NCI-H2227 (cell line): ENCODE measurements around the gene CASZ1.
A peak's percentile ranks its signal among the peaks of the same experiment; 100 is the strongest.

Experiments
- DNase-seq: peaks from one replicate; lab custom pipeline; 2025; ENCODE audit not compliant: unreplicated experiment; lab: John Stamatoyannopoulos, UW

The CASZ1 gene

GRCh38 chr1:10799726-10800125, 3.3 kb upstream of the CASZ1 start:
- DNase-seq, result no peak

DNA sequence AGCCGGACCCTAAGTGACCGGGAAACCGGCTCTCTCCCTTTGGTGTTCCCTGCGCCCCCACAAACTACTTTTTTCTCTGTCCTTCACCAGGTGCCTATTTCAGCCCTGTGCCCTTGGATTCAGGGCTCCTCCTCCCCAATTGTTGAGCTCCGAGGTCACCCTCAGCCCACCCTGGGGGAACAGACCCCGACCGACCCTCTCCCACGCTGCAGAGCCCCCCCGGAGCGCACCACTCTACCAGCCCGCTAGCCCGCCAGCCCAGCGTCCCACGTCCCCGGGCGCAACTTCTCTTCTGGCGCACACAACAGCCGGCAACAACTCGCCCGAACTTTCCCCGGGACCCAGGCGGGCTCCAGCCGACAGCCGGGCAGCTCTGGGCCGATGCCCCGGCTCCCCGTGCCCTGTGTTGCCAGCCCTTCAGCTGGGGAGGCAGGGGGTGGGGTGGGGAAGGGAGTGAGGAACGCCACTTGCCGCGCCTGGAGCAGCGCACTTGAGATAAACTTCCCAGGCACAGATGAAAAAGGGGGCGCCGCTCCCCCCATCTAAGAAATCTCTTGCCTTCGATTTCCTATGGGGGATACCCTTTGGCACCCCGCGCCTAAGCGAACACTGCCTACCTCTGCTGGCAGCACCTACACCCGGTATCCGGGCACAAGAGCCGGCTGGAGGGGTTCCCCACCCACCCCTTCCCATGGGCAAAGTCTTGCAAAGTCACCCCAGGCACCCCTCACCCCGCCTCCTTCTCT, 997 bp downstream of the CASZ1 start:
- no peak for DNase-seq

DNA sequence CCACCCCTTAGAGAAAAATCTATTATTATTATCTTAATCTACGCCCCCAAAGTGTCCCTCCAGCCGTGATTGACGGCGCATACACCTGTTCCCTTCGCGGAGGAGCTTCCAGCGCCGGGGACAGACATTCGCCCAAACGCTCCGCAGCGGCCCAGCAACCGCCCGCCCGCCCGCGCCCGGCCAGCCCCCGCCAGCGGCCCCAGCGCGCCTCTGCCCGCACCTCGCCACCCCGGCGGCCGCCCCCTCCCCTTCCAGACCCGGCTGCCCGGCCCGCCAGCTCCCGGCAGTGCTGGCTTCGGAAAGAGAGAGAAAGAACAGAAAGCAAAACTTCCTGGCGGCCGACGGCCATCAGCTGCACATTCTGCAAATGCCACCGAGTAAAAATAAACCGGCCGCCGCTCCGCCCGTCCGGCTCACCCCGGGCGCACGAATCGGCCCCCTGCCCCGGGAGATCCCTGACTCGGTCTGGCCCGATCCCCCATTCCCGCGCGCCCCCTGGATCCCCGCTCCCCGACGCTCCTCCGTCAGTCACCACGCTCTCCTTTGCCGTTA, 1.6 kb downstream of the CASZ1 start:
- DNase-seq, result peak; percentile 23

GRCh38 chr1:10793129-10793651, 3.3 kb downstream of the CASZ1 start:
- peak; percentile 38 for DNase-seq

GRCh38 chr1:10791105-10791951, 5.1 kb downstream of the CASZ1 start:
- DNase-seq, result no peak

DNA sequence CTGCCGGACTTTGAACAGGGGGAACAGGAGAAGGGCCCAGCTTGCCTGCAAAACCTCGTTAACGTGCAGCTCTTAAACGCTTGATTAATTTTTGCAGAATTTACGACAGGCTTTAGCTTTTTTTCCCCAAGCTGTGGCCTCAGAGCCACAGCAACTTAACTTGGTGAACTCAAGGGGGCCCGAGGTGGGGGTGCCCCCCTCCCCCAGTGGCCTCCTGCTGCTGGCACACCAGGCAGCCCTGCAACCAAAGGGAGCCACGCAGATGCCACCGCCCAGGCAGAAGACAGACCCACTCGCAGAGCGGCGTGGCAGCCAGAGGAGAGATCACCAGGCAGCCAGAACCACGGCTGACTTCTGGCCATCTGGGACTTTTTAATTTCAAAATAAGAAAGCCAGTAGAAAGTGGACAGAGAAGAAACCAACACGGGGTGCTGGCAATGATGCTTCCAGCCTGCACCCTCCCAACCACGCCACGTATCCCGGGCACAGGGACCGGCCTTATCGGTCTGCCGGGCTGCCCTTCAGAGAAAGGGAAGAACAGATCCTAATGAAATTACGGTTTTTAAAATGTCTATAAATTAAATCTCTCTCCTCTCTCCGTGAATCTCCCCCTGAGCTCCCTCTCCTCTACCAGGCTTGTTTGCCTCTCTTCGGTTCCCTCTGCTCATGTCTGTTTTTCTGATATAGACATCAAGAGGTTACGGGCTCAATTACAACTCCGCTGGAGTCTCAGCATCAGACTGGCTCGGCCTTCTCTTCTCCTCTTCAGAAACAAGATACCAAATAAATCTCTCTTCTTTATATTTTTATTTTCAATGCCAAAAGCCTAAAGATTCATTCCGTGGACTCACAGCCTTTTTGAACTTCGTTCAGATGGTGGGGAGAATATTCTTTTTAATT, 6.4 kb downstream of the CASZ1 start:
- DNase-seq, result peak; percentile 13

GRCh38 chr1:10789047-10789791, 7.2 kb downstream of the CASZ1 start:
- DNase-seq, result no peak

DNA sequence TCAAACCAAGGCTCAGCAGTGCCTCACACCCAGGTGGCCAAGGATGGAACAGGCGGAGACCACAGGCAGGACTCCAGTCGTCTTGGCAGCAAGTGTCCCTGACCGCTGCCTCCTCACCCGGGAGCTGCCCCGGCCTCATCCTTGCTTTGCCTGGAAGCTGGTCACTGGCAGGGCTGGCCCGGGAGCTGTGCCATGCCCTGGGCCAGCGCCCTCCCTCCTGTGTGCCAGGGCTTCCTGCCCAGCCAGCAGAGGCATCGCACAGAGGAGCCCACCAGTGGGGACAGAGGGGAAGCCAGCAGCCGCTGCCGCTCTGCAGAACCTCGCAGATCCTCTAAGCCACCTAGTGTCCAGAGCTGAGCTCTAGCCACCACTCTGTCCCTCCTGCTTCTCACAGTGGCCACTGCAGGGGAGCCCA, 7.8 kb downstream of the CASZ1 start:
- DNase-seq, result peak; percentile 25

DNA sequence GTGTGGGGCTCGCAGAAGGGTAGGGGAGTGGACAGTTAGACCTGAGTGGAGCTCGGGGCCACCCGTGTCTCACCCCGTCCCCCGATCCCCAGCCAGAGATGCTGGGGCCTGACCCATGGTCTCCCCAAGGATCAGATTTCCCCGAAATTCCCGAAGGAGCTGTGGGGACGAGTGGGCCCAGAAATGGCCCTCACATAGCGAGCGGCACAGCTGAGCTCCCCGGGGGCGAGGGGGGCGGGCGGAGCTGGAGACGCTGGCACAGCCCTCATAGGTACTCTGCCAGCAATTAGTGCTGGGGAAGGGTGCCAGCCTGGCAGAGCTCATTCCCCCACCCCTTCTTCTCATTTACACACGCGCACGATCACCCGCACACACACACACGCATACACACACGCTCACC, 9.2 kb downstream of the CASZ1 start:
- DNase-seq, result no peak

DNA sequence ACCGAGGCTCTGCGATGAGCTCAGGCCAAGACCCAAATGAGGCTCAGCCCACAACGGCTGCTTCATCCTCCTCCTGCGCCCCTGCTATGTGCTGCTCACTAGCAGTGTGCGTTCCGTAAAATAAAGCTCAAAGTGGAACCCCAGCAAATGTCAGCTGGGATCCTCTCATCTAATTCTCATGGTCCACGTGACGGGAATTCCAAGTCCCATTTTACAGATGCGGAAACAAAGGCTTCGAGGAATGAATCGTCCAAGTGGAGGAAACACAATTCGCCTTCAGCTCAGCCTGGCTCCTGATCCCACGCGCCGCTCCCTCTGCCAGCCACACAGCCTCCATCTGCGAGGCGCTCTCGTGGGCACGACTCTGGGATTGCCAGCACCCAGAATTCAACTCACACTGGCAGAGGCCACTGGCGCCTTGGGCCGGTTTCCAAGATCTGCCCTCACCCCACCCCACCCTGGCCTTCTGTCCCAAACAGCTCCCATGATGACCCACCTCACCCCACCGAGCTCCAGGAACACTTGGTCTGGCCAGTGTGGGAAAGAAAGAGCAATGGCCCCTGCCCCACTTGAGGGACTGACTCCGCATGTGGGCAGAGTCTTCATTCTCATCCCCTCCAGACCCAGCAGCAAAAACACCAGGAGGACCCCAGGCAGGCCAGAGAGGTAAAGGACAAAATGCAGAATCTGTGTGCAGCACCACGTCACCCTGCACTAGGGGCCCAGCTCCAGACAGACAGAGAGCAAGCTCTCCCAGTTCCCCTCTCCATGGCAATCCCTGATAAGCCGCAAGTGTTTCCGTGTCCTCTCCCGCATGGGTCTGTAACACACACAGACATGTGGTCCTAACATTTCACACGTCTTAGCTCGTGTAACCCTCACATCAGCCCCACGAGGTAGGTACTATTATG, 10.5 kb downstream of the CASZ1 start:
- no peak for DNase-seq

DNA sequence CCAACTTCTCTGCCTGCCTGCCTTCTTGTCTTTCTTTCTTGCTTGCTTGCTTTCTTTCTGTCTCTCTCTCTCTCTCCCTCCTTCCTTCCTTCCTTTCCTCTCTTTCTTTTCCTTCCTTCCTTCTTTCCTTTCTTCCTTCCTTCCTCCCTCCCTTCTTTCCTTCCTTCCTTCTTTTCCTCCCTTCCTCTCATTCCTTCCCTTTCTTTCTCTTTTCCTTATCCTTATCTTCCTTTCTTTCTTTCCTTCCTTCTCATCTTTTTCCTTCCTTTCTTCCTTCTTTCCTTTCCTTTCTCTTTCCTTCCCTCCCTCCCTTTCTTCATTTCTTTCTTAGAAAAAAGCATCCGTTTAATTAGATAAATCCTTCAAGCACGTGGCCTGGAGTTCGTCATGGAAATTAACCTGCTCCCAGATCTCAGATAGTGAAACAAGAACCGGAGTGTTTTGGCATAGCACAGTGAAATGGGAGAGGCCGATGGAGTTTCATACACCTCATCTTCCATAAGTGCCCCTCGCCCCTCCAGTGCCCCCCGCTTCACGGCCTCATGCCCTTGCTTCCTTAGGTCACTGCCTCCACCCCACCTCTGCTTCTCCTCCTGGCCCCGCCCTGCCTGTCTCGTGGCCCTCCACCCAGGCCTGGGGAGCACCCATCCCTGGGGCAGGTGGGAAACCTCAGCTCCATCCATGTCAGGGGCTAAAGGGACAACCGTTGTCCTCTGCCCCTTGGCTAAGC, 11.3 kb downstream of the CASZ1 start:
- no peak for DNase-seq

DNA sequence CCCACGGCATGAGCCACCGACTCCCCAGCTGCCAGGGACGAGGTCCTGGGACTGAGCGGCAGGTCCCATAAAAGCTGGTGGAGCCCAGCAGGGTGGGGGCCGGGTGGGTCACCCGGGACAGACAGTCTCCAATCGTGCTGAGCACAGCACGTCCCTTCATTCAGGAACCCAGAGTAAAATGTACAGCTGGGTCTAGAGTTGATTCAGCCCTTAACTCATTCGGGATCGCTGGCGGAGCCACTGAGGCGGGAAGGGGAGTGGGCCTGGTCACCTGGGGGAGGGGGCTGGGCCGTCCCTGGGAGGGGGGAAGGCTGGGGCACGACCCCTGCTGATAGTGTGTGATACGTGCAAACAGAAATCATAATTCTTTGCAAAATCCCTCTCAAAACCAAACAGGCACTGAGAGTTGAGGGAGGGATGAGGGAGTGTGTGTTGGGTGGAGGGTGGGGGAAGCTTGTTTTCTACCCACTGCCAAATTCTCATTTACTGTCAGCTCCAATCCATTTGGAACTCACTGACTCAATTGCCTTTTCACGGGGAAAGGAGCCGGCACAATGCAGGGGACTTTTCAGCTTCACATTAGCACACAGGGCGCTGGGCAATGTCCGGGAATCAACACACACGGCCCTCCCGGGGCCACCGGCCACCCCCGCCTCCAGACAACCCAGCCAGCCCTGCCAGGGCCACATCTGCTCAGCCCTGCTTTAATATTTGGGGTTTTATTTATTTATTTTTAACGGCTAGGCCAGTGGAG, 13.8 kb downstream of the CASZ1 start:
- no peak for DNase-seq

DNA sequence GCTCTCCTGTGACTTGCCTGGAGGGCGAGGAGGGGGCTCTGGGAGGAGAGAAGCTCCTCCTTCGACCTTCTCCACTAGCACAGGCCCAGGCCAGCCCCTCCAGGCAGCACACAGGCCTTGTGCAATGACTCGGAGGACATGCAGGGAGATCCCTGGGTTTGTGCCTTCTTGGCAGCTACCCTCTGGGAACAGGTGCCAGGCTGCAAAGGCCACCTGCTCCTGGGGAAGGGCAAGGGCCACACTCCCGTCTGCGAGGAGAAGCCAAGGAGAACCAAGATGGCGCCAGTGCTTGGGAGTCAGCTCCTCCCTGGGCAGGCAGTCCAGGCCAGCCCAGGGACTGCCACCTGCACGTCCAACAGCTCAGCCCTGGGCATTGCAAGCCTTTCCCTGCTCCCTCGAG, 15.3 kb downstream of the CASZ1 start:
- DNase-seq, result no peak

DNA sequence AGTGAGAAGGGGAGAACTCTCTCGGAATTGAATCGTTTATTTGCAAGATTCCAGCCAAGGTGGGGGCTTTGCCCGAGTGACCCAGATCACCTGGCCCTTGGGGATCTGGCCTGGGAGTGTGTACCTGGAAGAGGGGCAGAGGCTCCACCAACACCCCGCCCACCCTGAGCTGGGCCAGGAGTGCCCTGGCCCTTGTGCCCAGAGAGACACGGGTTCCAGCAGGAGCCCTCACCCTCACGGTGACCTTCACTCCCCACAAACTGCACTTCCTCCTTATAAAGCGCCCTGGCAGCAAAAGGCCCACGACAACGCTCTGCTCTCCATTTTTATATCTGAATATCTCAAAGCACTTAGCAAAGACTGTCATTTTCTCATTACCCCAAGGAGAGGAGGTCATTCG, 16.6 kb downstream of the CASZ1 start:
- no peak for DNase-seq

DNA sequence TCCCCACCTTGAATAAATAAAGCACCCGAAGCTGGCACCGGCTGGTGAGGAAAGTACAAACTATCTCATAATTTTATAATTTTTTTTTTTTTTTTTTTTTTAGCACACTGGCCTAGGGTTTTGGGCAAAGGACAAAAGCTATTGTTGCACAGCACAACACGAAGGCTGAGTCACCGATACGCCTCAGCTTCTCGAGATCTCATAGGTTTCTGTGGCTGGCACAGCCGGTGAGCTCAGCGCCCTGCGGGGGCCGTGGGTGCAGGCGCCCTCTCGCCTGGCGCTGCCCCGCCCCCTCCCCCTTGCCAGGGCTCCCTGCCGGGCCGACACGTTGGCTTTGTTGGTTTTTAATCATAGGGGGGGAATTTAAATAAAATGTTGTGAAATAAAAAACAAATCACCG, 17.2 kb downstream of the CASZ1 start:
- DNase-seq, result peak; percentile 19

GRCh38 chr1:10778640-10779039, 17.8 kb downstream of the CASZ1 start:
- no peak for DNase-seq

DNA sequence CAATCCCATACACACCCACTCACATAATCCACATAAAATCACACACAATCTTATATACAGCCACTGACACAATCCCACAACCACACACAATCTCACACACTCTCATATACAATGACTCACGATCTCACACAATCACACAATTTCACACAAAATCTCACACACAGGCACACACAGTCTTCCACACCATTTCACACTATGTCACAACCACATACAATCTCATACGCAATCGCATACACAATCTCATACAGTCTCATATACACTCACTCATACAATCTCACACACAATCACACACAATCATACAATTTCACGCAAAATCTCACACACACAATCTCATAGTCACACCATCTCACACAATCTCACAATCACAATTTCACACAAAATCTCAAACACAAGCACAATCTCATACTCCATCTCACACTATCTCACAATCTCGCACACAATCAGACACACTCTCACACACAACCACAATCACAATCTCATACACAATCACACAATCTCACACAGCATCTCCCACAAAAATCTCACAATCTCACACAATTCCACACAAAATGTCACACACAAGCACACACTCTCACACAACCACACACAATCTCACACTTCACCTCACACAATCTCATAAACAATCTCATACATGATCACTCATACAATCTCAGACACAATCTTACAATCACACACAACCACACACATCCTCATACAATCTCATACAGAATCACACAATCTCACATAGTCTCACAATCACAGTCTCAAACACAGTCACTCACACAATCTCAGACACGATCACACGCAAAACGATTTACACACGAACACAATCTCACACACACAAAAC, 18.5 kb downstream of the CASZ1 start:
- DNase-seq, result no peak
